PC-9 (cell line): Measurements from ENCODE around the gene PKD1L1. TPM values are rescaled to one million over a fixed set of nuclear protein-coding genes. Genes with fewer than 3 reads are reported as not detected.

Experiments used
- BruUV-seq: library from RNA; stranded (reverse); fragments of 400-500 nt; replicated peaks from 2 replicates; lab custom pipeline; 2021; lab: Mats Ljungman, UMichigan
- CTCF ChIA-PET: fragments of 300-600 bp; sonication (Branson Sonifier 250); formaldehyde crosslinking; loops from one replicate; lab custom pipeline; 2022; ENCODE audit warnings: antibody characterized with exemption; lab: Charles Lee
- POLR2A ChIA-PET: fragments of 300-600 bp; sonication (Branson Sonifier 250); formaldehyde crosslinking; loops from one replicate; lab custom pipeline; 2022; ENCODE audit warnings: antibody characterized with exemption; ENCODE audit not compliant: unreplicated experiment; lab: Charles Lee
- DNase-seq, 2 experiments: peaks; one replicate each; pipeline versions ENCODE4 v3.0.0 to v3.0.0-alpha.2; 2015 to 2022; ENCODE audit warnings: mixed read lengths in 1 of 2
- H2AFZ ChIP-seq: fragments of 200-600 bp; sonication (generic); 2 replicates; pipeline ENCODE4 v1.8.1; 2017; ENCODE audit warnings: antibody characterized with exemption
- H3F3A ChIP-seq: fragments of 200-600 bp; sonication (generic); 2 replicates; pipeline ENCODE4 v1.8.1; 2017; ENCODE audit warnings: antibody characterized with exemption, mild to moderate bottlenecking, low read depth; ENCODE audit not compliant: insufficient read depth
- H3K27ac ChIP-seq: fragments of 200-600 bp; sonication (generic); 2 replicates; pipeline ENCODE4 v1.6.1; 2016; ENCODE audit warnings: mixed run types
- H3K27me3 ChIP-seq: fragments of 200-600 bp; sonication (generic); 2 replicates; pipeline ENCODE4 v1.6.1; 2016; ENCODE audit warnings: low read depth, mixed run types; ENCODE audit not compliant: insufficient read depth
- H3K36me3 ChIP-seq: fragments of 200-600 bp; sonication (generic); 2 replicates; pipeline ENCODE4 v1.6.1; 2016; ENCODE audit warnings: low read depth, mixed run types
- H3K4me1 ChIP-seq: fragments of 200-600 bp; sonication (generic); replicated peaks from 2 replicates; pipeline ENCODE4 v1.6.1; 2016; ENCODE audit warnings: mixed run types; ENCODE audit not compliant: insufficient read depth
- H3K4me2 ChIP-seq: fragments of 200-600 bp; sonication (generic); 2 replicates; pipeline ENCODE4 v1.6.1; 2017; ENCODE audit warnings: mixed run types
- H3K4me3 ChIP-seq: fragments of 200-600 bp; sonication (generic); 2 replicates; pipeline ENCODE4 v1.6.1; 2016; ENCODE audit warnings: mixed run types
- H3K79me2 ChIP-seq: fragments of 200-600 bp; sonication (generic); 2 replicates; pipeline ENCODE4 v1.6.1; 2017; ENCODE audit warnings: low read depth, mixed run types
- H3K9me2 ChIP-seq: fragments of 200-600 bp; sonication (generic); 2 replicates; pipeline ENCODE4 v1.8.1; 2017; ENCODE audit warnings: mild to moderate bottlenecking; ENCODE audit not compliant: insufficient read depth
- H3K9me3 ChIP-seq: fragments of 200-600 bp; sonication (generic); 2 replicates; pipeline ENCODE4 v1.8.1; 2016; ENCODE audit warnings: low read depth; ENCODE audit not compliant: insufficient read depth
- H4K20me1 ChIP-seq: fragments of 200-600 bp; sonication (generic); 2 replicates; pipeline ENCODE4 v1.8.1; 2017; ENCODE audit not compliant: insufficient read depth
- CTCF ChIP-seq: fragments of 200-600 bp; sonication (generic); conservative IDR thresholded peaks from 2 replicates; pipeline ENCODE4 v1.6.1; 2017; ENCODE audit warnings: mixed run types, antibody characterized with exemption, mild to moderate bottlenecking, moderate library complexity
- EZH2 ChIP-seq: fragments of 200-600 bp; sonication (generic); IDR thresholded peaks from 2 replicates; pipeline ENCODE4 v1.8.0; 2017; ENCODE audit warnings: antibody characterized with exemption, low read depth
- intact Hi-C: fragments of 100-400 bp; cut with micrococcal nuclease; formaldehyde crosslinking; loops from one replicate; pipeline ENCODE4 v1.10.0; 2022; ENCODE audit not compliant: unreplicated experiment
- total RNA-seq: library from RNA; stranded (reverse); gene quantifications from 2 replicates; pipeline ENCODE4 v1.2.3, GENCODE V29; 2021

Gene PKD1L1
- total RNA-seq, 1 experiment from 2014 or later, result 0.07 TPM

GRCh38 chr7:47914717-47915615 lies 33.3 kb downstream of the PKD1L1 start:
- Histone ChIP-seq H3K36me3 (no peaks in the 10 kb centered on the region), H3K4me3 (no peak overlapping the region), H2AFZ (no peak overlapping the region), H3K9me2 (no peaks in the 10 kb centered on the region), H3K9me3 (no peaks in the 10 kb centered on the region), H3K27ac (no peak overlapping the region), H3K4me1 (0 out of 2 replicates have a peak, but pooled peaks cover 6% of the 10 kb centered on the region), H4K20me1 (no peaks in the 10 kb centered on the region), H3K27me3 (no peaks in the 10 kb centered on the region), H3K79me2 (no peaks in the 10 kb centered on the region), H3F3A (no peaks in the 10 kb centered on the region), H3K4me2 (no peak overlapping the region)
- ChIA-PET POLR2A (interaction anchor here (0.6 kb wide), 1 partner anchor 1844 kb away, joined by 3 read pairs; no protein-coding TSS in a partner anchor), CTCF (no interaction called here)
- BruUV-seq, result no TSS peak
- intact Hi-C loops, result no loop called here
- no peak for TF ChIP-seq EZH2
- no peak for TF ChIP-seq CTCF
- DNase-seq, result no peak

GRCh38 chr7:47912332-47912731 lies 35.9 kb downstream of the PKD1L1 start:
- no peaks in the 10 kb centered on the region for H4K20me1 ChIP-seq
- BruUV-seq, result no TSS peak
- H3K4me2 ChIP-seq, result no peak overlapping the region
- no peak overlapping the region for H3K27ac ChIP-seq
- H3K79me2 ChIP-seq, result no peaks in the 10 kb centered on the region
- no peak overlapping the region for H3K4me3 ChIP-seq
- ChIA-PET POLR2A (no interaction called here), CTCF (no interaction called here)
- H3K9me3 ChIP-seq, result no peaks in the 10 kb centered on the region
- DNase-seq, result no peak
- TF ChIP-seq EZH2, result no peak
- no peak for TF ChIP-seq CTCF
- no peaks in the 10 kb centered on the region for H3F3A ChIP-seq
- H3K9me2 ChIP-seq, result no peaks in the 10 kb centered on the region
- no peaks in the 10 kb centered on the region for H3K27me3 ChIP-seq
- 0 out of 2 replicates have a peak, but pooled peaks cover 6% of the 10 kb centered on the region for H3K4me1 ChIP-seq
- no peak overlapping the region for H2AFZ ChIP-seq
- intact Hi-C loops, result no loop called here
- no peaks in the 10 kb centered on the region for H3K36me3 ChIP-seq

- no peak for DNase-seq
- no peaks in the 10 kb centered on the region for H3K4me1 ChIP-seq
- H3K9me2 ChIP-seq, result no peaks in the 10 kb centered on the region
- H3K4me2 ChIP-seq, result no peak overlapping the region
- no peak overlapping the region for H3K27ac ChIP-seq
- BruUV-seq, result no TSS peak
- H3F3A ChIP-seq, result no peaks in the 10 kb centered on the region
- ChIA-PET POLR2A (no interaction called here), CTCF (interaction anchor here (0.6 kb wide), 1 partner anchor 246 kb away, joined by 5 read pairs; no protein-coding TSS in a partner anchor)
- no peak overlapping the region for H2AFZ ChIP-seq
- intact Hi-C loops, result no loop called here
- no peak overlapping the region for H3K4me3 ChIP-seq
- no peaks in the 10 kb centered on the region for H3K36me3 ChIP-seq
- H4K20me1 ChIP-seq, result no peaks in the 10 kb centered on the region
- no peak for TF ChIP-seq CTCF
- TF ChIP-seq EZH2, result no peak
- no peaks in the 10 kb centered on the region for H3K79me2 ChIP-seq
- H3K27me3 ChIP-seq, result no peaks in the 10 kb centered on the region
- no peaks in the 10 kb centered on the region; the same call in 1 of the 2 replicates for H3K9me3 ChIP-seq
Observed at GRCh38 chr7:47908720-47909119, 39.5 kb downstream of the PKD1L1 start.
